Cardiac fibroblast (primary cell): Measurements from ENCODE around the gene PPP3CA.
"Not testable (repeated sequence)": the region's sequence is repeated elsewhere in the genome, so short reads cannot be mapped to it uniquely, and the experiment has no call there.

ENCODE experiments used
- DNase-seq, 2 donors: peaks; one replicate each; pipeline versions ENCODE4 v3.0.0 to v3.0.0-alpha.2; 2010; ENCODE audit warnings: low read depth in 2 of 2
- H3K4me3 ChIP-seq, 2 donors: replicated peaks in 1 of 2; 1 replicate in 1 of 2; 2 replicates in 1 of 2; pipeline ENCODE4 v1.5.1; 2011; ENCODE audit warnings: low read depth in 2 of 2, low read length in 2 of 2, mild to moderate bottlenecking in 2 of 2, moderate library complexity in 1 of 2
- CTCF ChIP-seq: IDR thresholded peaks from one replicate; pipeline ENCODE4 v1.5.1; 2011; ENCODE audit warnings: low read depth, mild to moderate bottlenecking, low read length, inconsistent platforms

PPP3CA gene

GRCh38 chr4:101104312-101105052 is 242.8 kb downstream of the PPP3CA start:
- no peak overlapping the region for H3K4me3 ChIP-seq
- TF ChIP-seq CTCF = no peak
- DNase-seq = peak; percentile 10 to 24

- peak; percentile 24 to 31 for DNase-seq
- no peak overlapping the region for H3K4me3 ChIP-seq
- no peak for TF ChIP-seq CTCF
These were observed 243.8 kb downstream of the PPP3CA start for GRCh38 chr4:101103381-101104142.

- no peak for TF ChIP-seq CTCF
- no peak overlapping the region for H3K4me3 ChIP-seq
- DNase-seq = peak; percentile 86 to 92
These were observed 245.1 kb downstream of the PPP3CA start for GRCh38 chr4:101102114-101102742.

DNA sequence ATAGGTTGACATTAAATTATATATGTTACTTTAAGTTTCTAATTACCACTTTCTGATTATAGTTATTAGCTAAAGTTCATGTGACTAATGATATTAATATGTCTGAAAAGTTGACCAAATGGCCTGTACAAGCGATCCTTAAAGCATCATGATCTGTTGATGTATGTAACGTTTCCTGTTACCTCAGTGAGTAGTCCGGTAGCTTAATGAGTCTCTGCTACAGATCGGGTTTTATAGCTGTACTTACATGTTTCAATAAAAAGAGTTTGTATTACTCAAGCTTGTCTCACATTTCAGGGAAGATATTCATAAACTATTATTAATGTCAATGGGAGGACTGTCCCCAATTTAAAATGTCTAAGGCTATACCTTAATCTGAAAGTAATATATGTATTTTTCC is 246.3 kb downstream of the PPP3CA start:
- no peak for TF ChIP-seq CTCF
- no peak overlapping the region for H3K4me3 ChIP-seq
- no peak for DNase-seq

- no peak for DNase-seq
- TF ChIP-seq CTCF = no peak
- no peak overlapping the region for H3K4me3 ChIP-seq
These were observed 248.5 kb downstream of the PPP3CA start for GRCh38 chr4:101098666-101099400.

DNA sequence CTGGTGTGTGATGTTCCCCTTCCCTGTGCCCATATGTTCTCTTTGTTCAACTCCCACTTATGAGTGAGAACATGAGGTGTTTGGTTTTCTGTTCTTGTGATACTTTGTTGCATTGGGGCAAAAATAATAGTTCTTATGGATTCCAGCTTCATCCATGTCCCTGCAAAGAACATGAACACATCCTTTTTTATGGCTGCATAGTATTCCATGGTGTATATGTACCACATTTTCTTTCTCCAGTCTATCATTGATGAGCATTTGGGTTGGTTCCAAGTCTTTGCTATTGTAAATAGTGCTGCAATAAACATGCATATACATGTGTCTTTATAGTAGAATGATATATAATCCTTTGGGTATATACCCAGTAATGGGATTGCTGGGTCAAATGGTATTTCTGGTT is 254.7 kb downstream of the PPP3CA start:
- not testable (repeated sequence) for H3K4me3 ChIP-seq, DNase-seq

DNA sequence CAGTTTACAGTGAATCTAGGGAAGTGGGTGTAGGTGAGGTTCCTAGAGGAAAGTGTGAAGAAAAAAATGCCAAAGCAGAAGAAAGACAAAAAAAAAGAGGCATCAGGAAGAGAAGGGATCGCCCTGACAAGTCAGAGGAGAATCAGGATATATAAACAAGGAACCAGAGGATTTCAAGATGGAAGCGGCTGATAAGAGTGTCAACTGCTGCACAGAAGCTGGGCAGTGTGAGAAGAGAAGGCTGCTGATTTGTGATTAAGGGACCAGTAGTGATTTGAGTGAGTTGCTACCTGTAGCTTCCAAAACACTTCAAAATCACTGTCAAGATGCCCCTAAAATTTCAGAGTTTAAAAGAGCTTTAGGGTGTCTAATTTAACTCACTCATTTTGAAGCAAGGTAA is 258.2 kb downstream of the PPP3CA start:
- no peak overlapping the region for H3K4me3 ChIP-seq
- DNase-seq = no peak
- TF ChIP-seq CTCF = no peak
